ENCODE results near the gene LHX8.
"Not testable (repeated sequence)": the region's sequence is repeated elsewhere in the genome, so short reads cannot be mapped to it uniquely, and the experiment has no call there.

Gene LHX8

GRCh38 chr1:75133750-75134646 lies at the start of gene LHX8:
LHX8 (plus strand) TSS chr1:75134388; CDS start chr1:75136615, 2,227 bp downstream.
- no peak for DNase-seq

- DNase-seq: no peak
Measured at GRCh38 chr1:75085931-75086330, 48.3 kb upstream of the LHX8 start.

- no peak for DNase-seq
Measured at GRCh38 chr1:75087278-75087677, 46.9 kb upstream of the LHX8 start.

GRCh38 chr1:75092141-75092540 lies 42.0 kb upstream of the LHX8 start:
- no peak for DNase-seq

- no peak for DNase-seq
Measured at GRCh38 chr1:75097654-75098053, 36.5 kb upstream of the LHX8 start.

GRCh38 chr1:75099581-75099980 lies 34.6 kb upstream of the LHX8 start:
- DNase-seq: no peak

- no peak for DNase-seq
Measured at GRCh38 chr1:75100481-75101092, 33.6 kb upstream of the LHX8 start.

- not testable (repeated sequence) for DNase-seq
Measured at GRCh38 chr1:75112362-75112951, 21.7 kb upstream of the LHX8 start.

GRCh38 chr1:75115654-75116053 lies 18.5 kb upstream of the LHX8 start:
- no peak for DNase-seq

GRCh38 chr1:75123756-75124155 lies 10.4 kb upstream of the LHX8 start:
- no peak for DNase-seq

GRCh38 chr1:75124510-75124909 lies 9.7 kb upstream of the LHX8 start:
- no peak for DNase-seq

- no peak for DNase-seq
Measured at GRCh38 chr1:75125161-75125726, 8.9 kb upstream of the LHX8 start.

GRCh38 chr1:75126611-75127101 lies 7.5 kb upstream of the LHX8 start:
- DNase-seq: no peak

- no peak for DNase-seq
Measured at GRCh38 chr1:75127916-75128717, 6.1 kb upstream of the LHX8 start.

GRCh38 chr1:75129660-75129982 lies 4.6 kb upstream of the LHX8 start:
- DNase-seq: no peak

- DNase-seq: no peak
Measured at GRCh38 chr1:75129983-75130789, 4.0 kb upstream of the LHX8 start.

GRCh38 chr1:75130865-75131564 lies 3.2 kb upstream of the LHX8 start:
- no peak for DNase-seq

GRCh38 chr1:75131565-75132241 lies 2.5 kb upstream of the LHX8 start:
- no peak for DNase-seq

GRCh38 chr1:75132242-75132811 lies 1.9 kb upstream of the LHX8 start:
- DNase-seq: no peak

All from kidney glomerular epithelial cell (primary cell).